ENCODE results near the gene ITFG1. TPM values are rescaled to one million over a fixed set of nuclear protein-coding genes. Genes with fewer than 3 reads are reported as not detected.

Gene ITFG1
- total and polyA plus RNA-seq, 2 of the 13 experiments (the other 11 are each of a cell fraction or from before 2014, with no cell fraction given): 74.5 to 150 TPM

DNA sequence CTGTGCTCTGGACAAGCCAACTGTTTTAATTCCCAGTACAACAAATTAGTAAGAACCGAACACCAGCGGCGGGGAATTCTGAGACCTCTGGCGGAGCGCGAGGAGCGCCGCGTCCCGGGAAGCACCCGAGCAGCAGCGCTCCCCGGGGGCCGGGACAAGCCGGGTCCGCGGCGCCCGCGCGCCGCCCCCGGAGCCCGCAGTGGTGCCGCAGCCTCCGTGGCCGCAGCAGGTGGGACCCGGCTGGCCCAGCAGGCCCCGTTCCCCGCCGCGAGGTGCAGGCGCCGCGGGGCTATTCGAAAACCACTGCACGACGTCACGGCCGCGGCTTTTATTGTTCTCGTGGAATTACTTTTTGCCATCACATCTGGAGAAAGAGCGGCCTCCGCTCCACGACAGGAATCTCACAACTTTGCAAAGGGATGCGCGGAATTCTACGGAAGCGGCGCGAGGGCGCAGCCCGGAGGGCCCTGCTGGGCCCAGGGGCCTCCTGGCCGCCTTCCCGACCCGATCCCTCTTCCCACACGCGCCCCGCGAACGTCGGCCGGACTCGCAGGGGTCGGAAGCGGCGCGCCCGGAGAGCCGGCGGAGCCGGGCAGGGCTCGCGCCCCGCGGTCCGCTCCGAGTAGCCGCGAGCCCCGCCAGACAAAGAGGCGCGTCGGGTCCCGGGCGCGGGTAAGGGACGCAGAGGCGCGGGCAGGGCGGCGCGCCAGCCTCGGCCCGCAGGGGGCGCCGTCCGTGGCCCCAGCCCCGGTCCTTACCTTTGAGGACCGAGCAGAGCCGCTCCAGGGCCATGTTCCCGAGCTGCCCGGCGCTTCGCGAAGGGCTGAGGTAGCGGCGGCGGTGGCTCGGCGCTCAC is 317.8 kb downstream of the ITFG1 start (continued):
- peak; percentile 42 for TF ChIP-seq ZSCAN31 (CRISPR knock-in tag; IDR thresholded peaks at IDR 0.05; ENCODE audit: low read depth)
- TF ChIP-seq, protein P1, sequence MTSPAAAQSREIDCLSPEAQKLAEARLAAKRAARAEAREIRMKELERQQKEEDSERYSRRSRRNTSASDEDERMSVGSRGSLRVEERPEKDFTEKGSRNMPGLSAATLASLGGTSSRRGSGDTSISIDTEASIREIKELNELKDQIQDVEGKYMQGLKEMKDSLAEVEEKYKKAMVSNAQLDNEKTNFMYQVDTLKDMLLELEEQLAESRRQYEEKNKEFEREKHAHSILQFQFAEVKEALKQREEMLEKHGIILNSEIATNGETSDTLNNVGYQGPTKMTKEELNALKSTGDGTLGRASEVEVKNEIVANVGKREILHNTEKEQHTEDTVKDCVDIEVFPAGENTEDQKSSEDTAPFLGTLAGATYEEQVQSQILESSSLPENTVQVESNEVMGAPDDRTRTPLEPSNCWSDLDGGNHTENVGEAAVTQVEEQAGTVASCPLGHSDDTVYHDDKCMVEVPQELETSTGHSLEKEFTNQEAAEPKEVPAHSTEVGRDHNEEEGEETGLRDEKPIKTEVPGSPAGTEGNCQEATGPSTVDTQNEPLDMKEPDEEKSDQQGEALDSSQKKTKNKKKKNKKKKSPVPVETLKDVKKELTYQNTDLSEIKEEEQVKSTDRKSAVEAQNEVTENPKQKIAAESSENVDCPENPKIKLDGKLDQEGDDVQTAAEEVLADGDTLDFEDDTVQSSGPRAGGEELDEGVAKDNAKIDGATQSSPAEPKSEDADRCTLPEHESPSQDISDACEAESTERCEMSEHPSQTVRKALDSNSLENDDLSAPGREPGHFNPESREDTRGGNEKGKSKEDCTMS (CRISPR knock-in tag; conservative IDR thresholded peaks at IDR 0.05): no peak
- TF ChIP-seq, protein P2, sequence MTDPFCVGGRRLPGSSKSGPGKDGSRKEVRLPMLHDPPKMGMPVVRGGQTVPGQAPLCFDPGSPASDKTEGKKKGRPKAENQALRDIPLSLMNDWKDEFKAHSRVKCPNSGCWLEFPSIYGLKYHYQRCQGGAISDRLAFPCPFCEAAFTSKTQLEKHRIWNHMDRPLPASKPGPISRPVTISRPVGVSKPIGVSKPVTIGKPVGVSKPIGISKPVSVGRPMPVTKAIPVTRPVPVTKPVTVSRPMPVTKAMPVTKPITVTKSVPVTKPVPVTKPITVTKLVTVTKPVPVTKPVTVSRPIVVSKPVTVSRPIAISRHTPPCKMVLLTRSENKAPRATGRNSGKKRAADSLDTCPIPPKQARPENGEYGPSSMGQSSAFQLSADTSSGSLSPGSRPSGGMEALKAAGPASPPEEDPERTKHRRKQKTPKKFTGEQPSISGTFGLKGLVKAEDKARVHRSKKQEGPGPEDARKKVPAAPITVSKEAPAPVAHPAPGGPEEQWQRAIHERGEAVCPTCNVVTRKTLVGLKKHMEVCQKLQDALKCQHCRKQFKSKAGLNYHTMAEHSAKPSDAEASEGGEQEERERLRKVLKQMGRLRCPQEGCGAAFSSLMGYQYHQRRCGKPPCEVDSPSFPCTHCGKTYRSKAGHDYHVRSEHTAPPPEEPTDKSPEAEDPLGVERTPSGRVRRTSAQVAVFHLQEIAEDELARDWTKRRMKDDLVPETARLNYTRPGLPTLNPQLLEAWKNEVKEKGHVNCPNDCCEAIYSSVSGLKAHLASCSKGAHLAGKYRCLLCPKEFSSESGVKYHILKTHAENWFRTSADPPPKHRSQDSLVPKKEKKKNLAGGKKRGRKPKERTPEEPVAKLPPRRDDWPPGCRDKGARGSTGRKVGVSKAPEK (CRISPR knock-in tag; IDR thresholded peaks at IDR 0.05; ENCODE audit: borderline replicate concordance): no peak
- TF ChIP-seq KAT7 (CRISPR knock-in tag; IDR thresholded peaks at IDR 0.05; ENCODE audit: borderline replicate concordance): no peak
- TF ChIP-seq NFKB2 (CRISPR knock-in tag; IDR thresholded peaks at IDR 0.05; ENCODE audit: borderline replicate concordance): peak; percentile 59; the same call in 1 of the 2 replicates
- TF ChIP-seq ZNF230 (CRISPR knock-in tag; IDR thresholded peaks at IDR 0.05): no peak

Measured in HepG2 (cell line).